Measurements from ENCODE around the gene TNPO2.
A peak's percentile ranks its signal among the peaks of the same experiment; 100 is the strongest.

The TNPO2 gene

DNA sequence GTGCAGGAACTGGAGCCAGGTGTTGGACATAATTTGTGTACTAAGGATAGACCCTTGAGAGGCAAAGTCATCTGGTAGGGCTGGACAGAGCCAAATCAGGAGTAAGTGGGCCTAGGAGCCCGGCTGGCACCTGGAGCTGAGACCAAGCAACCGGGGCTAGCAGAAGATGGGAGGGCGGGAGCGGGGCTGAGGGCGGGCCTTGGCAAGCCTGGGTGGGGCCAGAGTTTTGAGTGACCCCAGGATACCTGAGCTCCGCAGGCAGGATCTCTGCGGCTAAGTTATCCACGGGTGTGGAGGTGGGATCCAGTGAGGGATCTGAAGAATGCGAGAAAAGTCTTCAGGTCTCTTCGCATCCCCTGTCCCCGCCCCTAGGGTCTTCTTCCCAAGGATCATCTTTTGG, 43.4 kb upstream of the TNPO2 start:
- Histone ChIP-seq H3K27ac (ENCODE audit: low read length) (no peak overlapping the region), H3K4me3 (ENCODE audit: low read length) (no peak overlapping the region), H3K79me2 (ENCODE audit: low read length) (no peaks in the 10 kb centered on the region), H3K4me1 (ENCODE audit: low read length) (peaks cover 3% of the 10 kb centered on the region; the same call in 1 of the 2 replicates), H3K9ac (ENCODE audit: low read length) (no peak overlapping the region), H3K9me3 (ENCODE audit: insufficient read depth, low read length) (no peaks in the 10 kb centered on the region), H2AFZ (ENCODE audit: low read depth, low read length) (no peak overlapping the region), H3K4me2 (ENCODE audit: low read length) (no peak overlapping the region), H4K20me1 (ENCODE audit: insufficient read depth, low read length) (no peaks in the 10 kb centered on the region), H3K36me3 (replicated peaks; ENCODE audit: low read depth, low read length) (peaks cover 7% of the 10 kb centered on the region), H3K27me3 (ENCODE audit: low read depth, low read length) (no peaks in the 10 kb centered on the region)
- TF ChIP-seq, protein P1, sequence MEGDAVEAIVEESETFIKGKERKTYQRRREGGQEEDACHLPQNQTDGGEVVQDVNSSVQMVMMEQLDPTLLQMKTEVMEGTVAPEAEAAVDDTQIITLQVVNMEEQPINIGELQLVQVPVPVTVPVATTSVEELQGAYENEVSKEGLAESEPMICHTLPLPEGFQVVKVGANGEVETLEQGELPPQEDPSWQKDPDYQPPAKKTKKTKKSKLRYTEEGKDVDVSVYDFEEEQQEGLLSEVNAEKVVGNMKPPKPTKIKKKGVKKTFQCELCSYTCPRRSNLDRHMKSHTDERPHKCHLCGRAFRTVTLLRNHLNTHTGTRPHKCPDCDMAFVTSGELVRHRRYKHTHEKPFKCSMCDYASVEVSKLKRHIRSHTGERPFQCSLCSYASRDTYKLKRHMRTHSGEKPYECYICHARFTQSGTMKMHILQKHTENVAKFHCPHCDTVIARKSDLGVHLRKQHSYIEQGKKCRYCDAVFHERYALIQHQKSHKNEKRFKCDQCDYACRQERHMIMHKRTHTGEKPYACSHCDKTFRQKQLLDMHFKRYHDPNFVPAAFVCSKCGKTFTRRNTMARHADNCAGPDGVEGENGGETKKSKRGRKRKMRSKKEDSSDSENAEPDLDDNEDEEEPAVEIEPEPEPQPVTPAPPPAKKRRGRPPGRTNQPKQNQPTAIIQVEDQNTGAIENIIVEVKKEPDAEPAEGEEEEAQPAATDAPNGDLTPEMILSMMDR (IDR thresholded peaks at IDR 0.05; ENCODE audit: low read depth, low read length) = no peak
- TF ChIP-seq EZH2phosphoT487 (IDR thresholded peaks at IDR 0.05; ENCODE audit: low read depth) = no peak

- no peaks in the 10 kb centered on the region for H3K79me2 ChIP-seq (ENCODE audit: low read length)
- TF ChIP-seq, protein P1 (IDR thresholded peaks at IDR 0.05; ENCODE audit: low read depth, low read length) = peak; percentile 87
- no peak for TF ChIP-seq EZH2phosphoT487 (IDR thresholded peaks at IDR 0.05; ENCODE audit: low read depth)
- no peak overlapping the region for H3K9ac ChIP-seq (ENCODE audit: low read length)
- H3K36me3 ChIP-seq (replicated peaks; ENCODE audit: low read depth, low read length) = peaks cover 7% of the 10 kb centered on the region
- peak overlapping the region; percentile 84 for H3K4me2 ChIP-seq (ENCODE audit: low read length)
- H3K27me3 ChIP-seq (ENCODE audit: low read depth, low read length) = no peaks in the 10 kb centered on the region
- H3K4me3 ChIP-seq (ENCODE audit: low read length) = peak overlapping the region; percentile 69
- no peak overlapping the region for H2AFZ ChIP-seq (ENCODE audit: low read depth, low read length)
- peaks cover 3% of the 10 kb centered on the region; the same call in 1 of the 2 replicates for H3K4me1 ChIP-seq (ENCODE audit: low read length)
- no peaks in the 10 kb centered on the region for H3K9me3 ChIP-seq (ENCODE audit: insufficient read depth, low read length)
- no peaks in the 10 kb centered on the region for H4K20me1 ChIP-seq (ENCODE audit: insufficient read depth, low read length)
- H3K27ac ChIP-seq (ENCODE audit: low read length) = no peak overlapping the region
These were observed 42.4 kb upstream of the TNPO2 start for GRCh38 chr19:12766051-12766521.

DNA sequence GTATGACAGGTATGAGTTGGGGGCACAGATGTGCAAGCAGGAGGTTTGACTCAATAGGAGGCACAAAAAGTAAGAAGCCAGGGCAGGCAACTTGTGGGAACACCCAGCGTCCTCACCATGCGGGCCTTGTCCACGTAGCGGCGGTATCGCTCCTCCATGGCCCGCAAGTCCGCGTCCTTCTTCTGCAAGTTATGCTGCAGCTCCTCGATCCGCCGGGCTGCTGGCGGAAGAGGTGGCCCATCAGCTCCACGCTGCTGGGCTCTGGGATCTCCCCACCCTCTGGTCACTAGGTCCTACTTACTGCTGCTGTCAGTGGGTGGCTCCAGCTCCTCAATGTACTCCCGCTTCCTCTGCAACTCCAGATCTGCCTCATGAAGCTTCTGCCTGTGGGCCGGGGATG, 41.0 kb upstream of the TNPO2 start:
- Histone ChIP-seq H4K20me1 (ENCODE audit: insufficient read depth, low read length) (no peaks in the 10 kb centered on the region), H2AFZ (ENCODE audit: low read depth, low read length) (no peak overlapping the region), H3K27ac (ENCODE audit: low read length) (no peak overlapping the region), H3K4me2 (ENCODE audit: low read length) (no peak overlapping the region), H3K9ac (ENCODE audit: low read length) (no peak overlapping the region), H3K79me2 (ENCODE audit: low read length) (no peaks in the 10 kb centered on the region), H3K4me3 (ENCODE audit: low read length) (no peak overlapping the region), H3K4me1 (ENCODE audit: low read length) (peaks cover 3% of the 10 kb centered on the region; the same call in 1 of the 2 replicates), H3K9me3 (ENCODE audit: insufficient read depth, low read length) (no peaks in the 10 kb centered on the region), H3K27me3 (ENCODE audit: low read depth, low read length) (no peaks in the 10 kb centered on the region), H3K36me3 (replicated peaks; ENCODE audit: low read depth, low read length) (peaks cover 7% of the 10 kb centered on the region)
- TF ChIP-seq EZH2phosphoT487 (IDR thresholded peaks at IDR 0.05; ENCODE audit: low read depth) = no peak
- TF ChIP-seq, protein P1 (IDR thresholded peaks at IDR 0.05; ENCODE audit: low read depth, low read length) = no peak

DNA sequence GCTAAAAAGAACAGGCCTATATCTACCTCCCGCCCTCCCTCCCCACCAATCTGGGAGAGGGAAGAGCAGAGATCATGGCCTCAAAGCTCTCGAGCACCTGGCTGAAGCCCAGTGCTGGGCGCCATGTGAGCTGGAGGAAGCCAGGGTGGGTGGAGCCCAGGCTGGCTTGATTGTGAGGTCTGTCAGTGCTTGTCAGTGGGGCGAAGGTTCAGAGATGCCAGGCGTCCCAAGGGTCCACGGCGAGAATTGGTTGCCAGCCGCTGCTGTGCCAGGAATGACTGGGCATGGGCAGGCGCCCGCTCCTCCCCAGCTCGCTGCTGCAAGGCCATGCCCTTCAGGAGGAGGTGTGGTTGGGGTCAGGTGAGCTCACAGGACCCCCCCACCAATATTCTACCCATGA, 39.4 kb upstream of the TNPO2 start:
- Histone ChIP-seq H3K9me3 (ENCODE audit: insufficient read depth, low read length) (no peaks in the 10 kb centered on the region), H3K79me2 (ENCODE audit: low read length) (no peaks in the 10 kb centered on the region), H3K4me3 (ENCODE audit: low read length) (no peak overlapping the region), H3K9ac (ENCODE audit: low read length) (no peak overlapping the region), H3K36me3 (replicated peaks; ENCODE audit: low read depth, low read length) (peaks cover 7% of the 10 kb centered on the region), H3K4me2 (ENCODE audit: low read length) (no peak overlapping the region), H3K4me1 (ENCODE audit: low read length) (peaks cover 3% of the 10 kb centered on the region; the same call in 1 of the 2 replicates), H3K27ac (ENCODE audit: low read length) (no peak overlapping the region), H4K20me1 (ENCODE audit: insufficient read depth, low read length) (no peaks in the 10 kb centered on the region), H2AFZ (ENCODE audit: low read depth, low read length) (no peak overlapping the region), H3K27me3 (ENCODE audit: low read depth, low read length) (no peaks in the 10 kb centered on the region)
- TF ChIP-seq EZH2phosphoT487 (IDR thresholded peaks at IDR 0.05; ENCODE audit: low read depth) = no peak
- TF ChIP-seq, protein P1 (IDR thresholded peaks at IDR 0.05; ENCODE audit: low read depth, low read length) = no peak

All from OCI-LY3 (cell line).